Measurements from ENCODE around the gene HIVEP1. TPM values are rescaled to one million over a fixed set of nuclear protein-coding genes. Genes with fewer than 3 reads are reported as not detected.

Gene HIVEP1
- total and polyA plus RNA-seq, 4 donors: 2.7 to 27.2 (median 6.2) TPM

DNA sequence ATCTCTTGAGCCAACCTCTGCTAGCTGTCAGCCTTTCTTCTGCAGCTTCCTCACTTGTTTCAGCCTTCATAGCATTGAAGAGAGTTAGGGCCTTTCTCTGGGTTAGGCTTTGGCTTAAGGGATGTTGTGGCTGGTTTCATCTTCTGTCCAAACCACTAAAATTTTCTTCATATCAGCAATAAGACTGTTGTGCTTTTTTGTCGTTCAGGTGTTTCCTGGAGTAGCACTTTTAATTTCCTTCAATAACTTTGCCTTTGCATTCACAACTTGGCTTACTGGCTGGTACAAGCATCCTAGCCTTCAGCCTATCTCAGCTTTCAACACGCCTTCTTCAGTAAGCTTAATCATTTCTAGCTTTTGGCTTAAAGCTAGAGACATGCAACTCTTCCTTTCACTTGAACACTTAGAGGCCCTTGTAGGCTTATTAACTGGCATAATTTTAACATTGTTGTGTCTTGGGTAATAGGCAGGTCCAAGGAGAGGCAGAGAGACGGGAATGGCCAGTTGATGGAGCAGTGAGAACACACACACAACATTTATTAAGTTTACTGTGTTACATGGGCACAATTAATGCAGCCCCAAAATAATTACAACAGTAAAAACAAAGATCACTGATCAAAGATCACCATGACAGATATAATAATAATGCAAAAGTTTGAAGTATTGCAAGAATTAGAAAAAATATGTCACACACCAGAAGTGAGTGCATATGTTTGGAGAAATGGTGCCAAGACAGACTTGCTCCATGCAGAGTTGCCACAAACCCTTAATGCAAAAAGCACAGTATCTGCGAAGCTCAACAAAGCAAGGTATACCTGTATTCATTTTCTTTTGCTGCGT lies 98.6 kb downstream of the HIVEP1 start:
- Histone ChIP-seq H3K4me3 (ENCODE audit: low read depth in 1 of 3, low read length in 3 of 3) (no peak overlapping the region), H3K9me3 (ENCODE audit: control insufficient read depth in 4 of 4, low read length in 3 of 4) (no peaks in the 10 kb centered on the region), H3K9ac (ENCODE audit: low read depth in 1 of 2, low read length in 2 of 2) (no peak overlapping the region), H3K27ac (ENCODE audit: low read depth in 1 of 2, low read length in 2 of 2) (no peak overlapping the region), H3K36me3 (ENCODE audit: control insufficient read depth in 4 of 4, insufficient read depth in 3 of 4, low read depth in 1 of 4, low read length in 3 of 4) (peaks cover 3 to 18% (median 13%) of the 10 kb centered on the region in 4 donors), H3K4me1 (ENCODE audit: control insufficient read depth in 4 of 4, insufficient read depth in 4 of 4, low read length in 3 of 4) (no peaks in the 10 kb centered on the region), H3K27me3 (ENCODE audit: control insufficient read depth in 4 of 4, insufficient read depth in 4 of 4, low read length in 3 of 4) (no peaks in the 10 kb centered on the region)
- no peak for TF ChIP-seq SP1 (IDR thresholded peaks at IDR 0.05)
- TF ChIP-seq RXRA (IDR thresholded peaks at IDR 0.05): no peak
- TF ChIP-seq HNF4A (conservative IDR thresholded peaks at IDR 0.05): no peak
- TF ChIP-seq GABPA (IDR thresholded peaks at IDR 0.05 in 1 of 2, conservative IDR thresholded peaks at IDR 0.05 in 1 of 2): no peak
- TF ChIP-seq JUND (IDR thresholded peaks at IDR 0.05): no peak
- TF ChIP-seq, protein P1, sequence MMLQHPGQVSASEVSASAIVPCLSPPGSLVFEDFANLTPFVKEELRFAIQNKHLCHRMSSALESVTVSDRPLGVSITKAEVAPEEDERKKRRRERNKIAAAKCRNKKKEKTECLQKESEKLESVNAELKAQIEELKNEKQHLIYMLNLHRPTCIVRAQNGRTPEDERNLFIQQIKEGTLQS (IDR thresholded peaks at IDR 0.05): no peak
- TF ChIP-seq HNF4G (IDR thresholded peaks at IDR 0.05): no peak
- 89% methylated on average over 5 of the region's 5 CpGs for WGBS
- DNase-seq (ENCODE audit: low spot score): no peak

- no peaks in the 10 kb centered on the region for H3K27me3 ChIP-seq (ENCODE audit: control insufficient read depth in 4 of 4, insufficient read depth in 4 of 4, low read length in 3 of 4)
- no peak overlapping the region for H3K4me3 ChIP-seq (ENCODE audit: low read depth in 1 of 3, low read length in 3 of 3)
- H3K9ac ChIP-seq (ENCODE audit: low read depth in 1 of 2, low read length in 2 of 2): no peak overlapping the region
- TF ChIP-seq JUND (IDR thresholded peaks at IDR 0.05) (no peak), HNF4A (conservative IDR thresholded peaks at IDR 0.05) (no peak), REST (IDR thresholded peaks at IDR 0.05) (no peak), MAX (IDR thresholded peaks at IDR 0.05) (no peak), EGR1 (IDR thresholded peaks at IDR 0.05; ENCODE audit: low read depth in 2 of 2) (no peak), TAF1 (conservative IDR thresholded peaks at IDR 0.05) (no peak), FOXA1 (IDR thresholded peaks at IDR 0.05) (no peak), CTCF (IDR thresholded peaks at IDR 0.05; ENCODE audit: low read depth, low read length, missing input control) (no peak), ZBTB33 (IDR thresholded peaks at IDR 0.05) (no peak), RAD21 (IDR thresholded peaks at IDR 0.05) (no peak), YY1 (IDR thresholded peaks at IDR 0.05) (no peak), RXRA (IDR thresholded peaks at IDR 0.05) (no peak)
- TF ChIP-seq, protein P1 (IDR thresholded peaks at IDR 0.05): no peak
- H3K4me1 ChIP-seq (ENCODE audit: control insufficient read depth in 4 of 4, insufficient read depth in 4 of 4, low read length in 3 of 4): no peaks in the 10 kb centered on the region
- WGBS: 96% methylated on average over 2 of the region's 2 CpGs
- peaks cover 3 to 20% (median 14%) of the 10 kb centered on the region in 4 donors for H3K36me3 ChIP-seq (ENCODE audit: control insufficient read depth in 4 of 4, insufficient read depth in 3 of 4, low read depth in 1 of 4, low read length in 3 of 4)
- DNase-seq (ENCODE audit: low spot score): no peak
- H3K27ac ChIP-seq (ENCODE audit: low read depth in 1 of 2, low read length in 2 of 2): no peak overlapping the region
- no peaks in the 10 kb centered on the region for H3K9me3 ChIP-seq (ENCODE audit: control insufficient read depth in 4 of 4, low read length in 3 of 4)
These were observed 99.2 kb downstream of the HIVEP1 start for GRCh38 chr6:12111363-12111670.
